ENCODE data around the gene MPDZ.

Gene MPDZ

DNA sequence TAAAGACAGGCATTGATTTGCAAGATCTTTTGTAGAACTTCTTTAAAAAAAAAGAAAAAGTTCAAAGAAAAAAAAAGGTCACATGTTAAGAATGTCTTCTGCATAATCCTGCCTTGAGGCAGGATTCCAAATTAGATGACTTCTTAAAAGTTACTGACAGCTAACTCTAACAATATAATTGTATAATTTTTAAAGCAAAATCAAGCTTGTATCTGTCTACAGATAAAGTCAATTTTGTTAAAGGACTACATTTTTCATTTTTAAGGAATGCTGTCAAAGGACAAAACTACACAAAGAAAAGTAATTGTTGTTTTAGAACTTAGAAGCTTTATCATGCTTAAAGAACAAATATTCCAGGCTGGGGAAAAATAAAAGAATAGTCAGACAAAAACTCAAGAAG, 57.8 kb downstream of the MPDZ start (continued):
- TF ChIP-seq, protein P1, sequence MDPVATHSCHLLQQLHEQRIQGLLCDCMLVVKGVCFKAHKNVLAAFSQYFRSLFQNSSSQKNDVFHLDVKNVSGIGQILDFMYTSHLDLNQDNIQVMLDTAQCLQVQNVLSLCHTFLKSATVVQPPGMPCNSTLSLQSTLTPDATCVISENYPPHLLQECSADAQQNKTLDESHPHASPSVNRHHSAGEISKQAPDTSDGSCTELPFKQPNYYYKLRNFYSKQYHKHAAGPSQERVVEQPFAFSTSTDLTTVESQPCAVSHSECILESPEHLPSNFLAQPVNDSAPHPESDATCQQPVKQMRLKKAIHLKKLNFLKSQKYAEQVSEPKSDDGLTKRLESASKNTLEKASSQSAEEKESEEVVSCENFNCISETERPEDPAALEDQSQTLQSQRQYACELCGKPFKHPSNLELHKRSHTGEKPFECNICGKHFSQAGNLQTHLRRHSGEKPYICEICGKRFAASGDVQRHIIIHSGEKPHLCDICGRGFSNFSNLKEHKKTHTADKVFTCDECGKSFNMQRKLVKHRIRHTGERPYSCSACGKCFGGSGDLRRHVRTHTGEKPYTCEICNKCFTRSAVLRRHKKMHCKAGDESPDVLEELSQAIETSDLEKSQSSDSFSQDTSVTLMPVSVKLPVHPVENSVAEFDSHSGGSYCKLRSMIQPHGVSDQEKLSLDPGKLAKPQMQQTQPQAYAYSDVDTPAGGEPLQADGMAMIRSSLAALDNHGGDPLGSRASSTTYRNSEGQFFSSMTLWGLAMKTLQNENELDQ (tag by site-specific recombination; IDR thresholded peaks at IDR 0.05; ENCODE audit: low read depth), result no peak
- TF ChIP-seq ZNF114 (tag by site-specific recombination; IDR thresholded peaks at IDR 0.05), result no peak
- TF ChIP-seq ZBTB1 (tag by site-specific recombination; IDR thresholded peaks at IDR 0.05), result no peak
- TF ChIP-seq GLIS1 (tag by site-specific recombination; IDR thresholded peaks at IDR 0.05), result no peak
- no peak for TF ChIP-seq MYNN (tag by site-specific recombination; IDR thresholded peaks at IDR 0.05; ENCODE audit: borderline replicate concordance)
- no peak for TF ChIP-seq ZNF791 (tag by site-specific recombination; IDR thresholded peaks at IDR 0.05)
- no peak for TF ChIP-seq ZNF221 (tag by site-specific recombination; IDR thresholded peaks at IDR 0.05; ENCODE audit: borderline replicate concordance)

DNA sequence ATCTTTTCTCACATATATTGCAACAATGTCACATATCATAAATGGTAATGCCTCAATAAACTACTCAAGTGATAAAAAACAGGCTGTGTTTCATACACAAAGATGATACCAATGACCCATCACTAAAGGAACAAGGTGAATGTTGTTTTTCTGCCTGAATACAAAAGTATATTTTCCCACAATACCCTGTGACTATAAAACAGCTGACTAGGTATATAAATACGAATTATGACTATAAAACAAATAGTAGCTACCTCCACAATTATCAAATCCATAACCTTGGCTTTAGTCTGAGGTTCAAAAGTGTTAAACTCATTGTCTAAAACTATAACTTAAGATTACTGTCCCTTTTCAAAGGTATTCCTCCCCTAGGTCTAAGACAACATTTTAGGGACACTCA, 58.7 kb downstream of the MPDZ start:
- H3K36me3 ChIP-seq (ENCODE audit: control insufficient read depth in 2 of 2, insufficient read depth in 1 of 2, low read length in 2 of 2), result peaks cover 7 to 14% of the 10 kb centered on the region in 2 experiments; a peak in 2 of 3 replicates
- H3K4me3 ChIP-seq (ENCODE audit: low read depth, low read length), result no peak overlapping the region
- POLR2A ChIA-PET, result no interaction called here
- no peaks in the 10 kb centered on the region for H3K4me1 ChIP-seq (ENCODE audit: control insufficient read depth, insufficient read depth, low read length)
- no peaks in the 10 kb centered on the region for H3K9me3 ChIP-seq (ENCODE audit: control insufficient read depth, insufficient read depth, low read depth, low read length)
- TF ChIP-seq ZNF707 (tag by site-specific recombination; IDR thresholded peaks at IDR 0.05), result no peak
- TF ChIP-seq, protein P2, sequence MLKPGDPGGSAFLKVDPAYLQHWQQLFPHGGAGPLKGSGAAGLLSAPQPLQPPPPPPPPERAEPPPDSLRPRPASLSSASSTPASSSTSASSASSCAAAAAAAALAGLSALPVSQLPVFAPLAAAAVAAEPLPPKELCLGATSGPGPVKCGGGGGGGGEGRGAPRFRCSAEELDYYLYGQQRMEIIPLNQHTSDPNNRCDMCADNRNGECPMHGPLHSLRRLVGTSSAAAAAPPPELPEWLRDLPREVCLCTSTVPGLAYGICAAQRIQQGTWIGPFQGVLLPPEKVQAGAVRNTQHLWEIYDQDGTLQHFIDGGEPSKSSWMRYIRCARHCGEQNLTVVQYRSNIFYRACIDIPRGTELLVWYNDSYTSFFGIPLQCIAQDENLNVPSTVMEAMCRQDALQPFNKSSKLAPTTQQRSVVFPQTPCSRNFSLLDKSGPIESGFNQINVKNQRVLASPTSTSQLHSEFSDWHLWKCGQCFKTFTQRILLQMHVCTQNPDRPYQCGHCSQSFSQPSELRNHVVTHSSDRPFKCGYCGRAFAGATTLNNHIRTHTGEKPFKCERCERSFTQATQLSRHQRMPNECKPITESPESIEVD (tag by site-specific recombination; IDR thresholded peaks at IDR 0.05), result no peak
- no peak for TF ChIP-seq ZXDB (tag by site-specific recombination; IDR thresholded peaks at IDR 0.05)
- TF ChIP-seq, protein P3, sequence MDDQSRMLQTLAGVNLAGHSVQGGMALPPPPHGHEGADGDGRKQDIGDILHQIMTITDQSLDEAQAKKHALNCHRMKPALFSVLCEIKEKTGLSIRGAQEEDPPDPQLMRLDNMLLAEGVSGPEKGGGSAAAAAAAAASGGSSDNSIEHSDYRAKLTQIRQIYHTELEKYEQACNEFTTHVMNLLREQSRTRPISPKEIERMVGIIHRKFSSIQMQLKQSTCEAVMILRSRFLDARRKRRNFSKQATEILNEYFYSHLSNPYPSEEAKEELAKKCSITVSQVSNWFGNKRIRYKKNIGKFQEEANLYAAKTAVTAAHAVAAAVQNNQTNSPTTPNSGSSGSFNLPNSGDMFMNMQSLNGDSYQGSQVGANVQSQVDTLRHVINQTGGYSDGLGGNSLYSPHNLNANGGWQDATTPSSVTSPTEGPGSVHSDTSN (CRISPR knock-in tag; IDR thresholded peaks at IDR 0.05), result no peak
- TF ChIP-seq, protein P4, sequence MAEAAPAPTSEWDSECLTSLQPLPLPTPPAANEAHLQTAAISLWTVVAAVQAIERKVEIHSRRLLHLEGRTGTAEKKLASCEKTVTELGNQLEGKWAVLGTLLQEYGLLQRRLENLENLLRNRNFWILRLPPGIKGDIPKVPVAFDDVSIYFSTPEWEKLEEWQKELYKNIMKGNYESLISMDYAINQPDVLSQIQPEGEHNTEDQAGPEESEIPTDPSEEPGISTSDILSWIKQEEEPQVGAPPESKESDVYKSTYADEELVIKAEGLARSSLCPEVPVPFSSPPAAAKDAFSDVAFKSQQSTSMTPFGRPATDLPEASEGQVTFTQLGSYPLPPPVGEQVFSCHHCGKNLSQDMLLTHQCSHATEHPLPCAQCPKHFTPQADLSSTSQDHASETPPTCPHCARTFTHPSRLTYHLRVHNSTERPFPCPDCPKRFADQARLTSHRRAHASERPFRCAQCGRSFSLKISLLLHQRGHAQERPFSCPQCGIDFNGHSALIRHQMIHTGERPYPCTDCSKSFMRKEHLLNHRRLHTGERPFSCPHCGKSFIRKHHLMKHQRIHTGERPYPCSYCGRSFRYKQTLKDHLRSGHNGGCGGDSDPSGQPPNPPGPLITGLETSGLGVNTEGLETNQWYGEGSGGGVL (tag by site-specific recombination; IDR thresholded peaks at IDR 0.05), result no peak
- TF ChIP-seq, protein P5, sequence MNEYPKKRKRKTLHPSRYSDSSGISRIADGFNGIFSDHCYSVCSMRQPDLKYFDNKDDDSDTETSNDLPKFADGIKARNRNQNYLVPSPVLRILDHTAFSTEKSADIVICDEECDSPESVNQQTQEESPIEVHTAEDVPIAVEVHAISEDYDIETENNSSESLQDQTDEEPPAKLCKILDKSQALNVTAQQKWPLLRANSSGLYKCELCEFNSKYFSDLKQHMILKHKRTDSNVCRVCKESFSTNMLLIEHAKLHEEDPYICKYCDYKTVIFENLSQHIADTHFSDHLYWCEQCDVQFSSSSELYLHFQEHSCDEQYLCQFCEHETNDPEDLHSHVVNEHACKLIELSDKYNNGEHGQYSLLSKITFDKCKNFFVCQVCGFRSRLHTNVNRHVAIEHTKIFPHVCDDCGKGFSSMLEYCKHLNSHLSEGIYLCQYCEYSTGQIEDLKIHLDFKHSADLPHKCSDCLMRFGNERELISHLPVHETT (tag by site-specific recombination; IDR thresholded peaks at IDR 0.05), result no peak
- no peak for TF ChIP-seq ZNF354C (tag by site-specific recombination; IDR thresholded peaks at IDR 0.05; ENCODE audit: borderline replicate concordance, low read depth)
- TF ChIP-seq GLIS1 (tag by site-specific recombination; IDR thresholded peaks at IDR 0.05), result no peak
- no peak for TF ChIP-seq ZNF223 (tag by site-specific recombination; IDR thresholded peaks at IDR 0.05)
- no peak for TF ChIP-seq ZNF23 (tag by site-specific recombination; IDR thresholded peaks at IDR 0.05; ENCODE audit: borderline replicate concordance)
- CTCF ChIA-PET, result interaction anchor here (0.5 to 1.9 kb wide), 3 partner anchors 131 to 187 kb away, joined by 3 to 4 read pairs (median 4); no protein-coding TSS in a partner anchor
- no peak overlapping the region for H3K27ac ChIP-seq (ENCODE audit: extremely low read depth, low read depth, low read length)
